OCI-LY7 (cell line): ENCODE results near the gene ZNF462.

ENCODE experiments used
- EZH2phosphoT487 ChIP-seq: fragments of 200-600 bp; sonication (generic); IDR thresholded peaks from 2 replicates; pipeline ENCODE4 v1.6.1; 2018; ENCODE audit warnings: low read depth, borderline replicate concordance, mild to moderate bottlenecking, mixed run types, antibody characterized with exemption, low read length, moderate library complexity, mixed read lengths
- TF ChIP-seq, protein P1 (sequence below): fragments of 200-600 bp; sonication (generic); conservative IDR thresholded peaks from 2 replicates; pipeline ENCODE4 v1.5.1; 2014; ENCODE audit warnings: mild to moderate bottlenecking, antibody characterized with exemption, low read length, moderate library complexity, mixed read lengths

DNA sequence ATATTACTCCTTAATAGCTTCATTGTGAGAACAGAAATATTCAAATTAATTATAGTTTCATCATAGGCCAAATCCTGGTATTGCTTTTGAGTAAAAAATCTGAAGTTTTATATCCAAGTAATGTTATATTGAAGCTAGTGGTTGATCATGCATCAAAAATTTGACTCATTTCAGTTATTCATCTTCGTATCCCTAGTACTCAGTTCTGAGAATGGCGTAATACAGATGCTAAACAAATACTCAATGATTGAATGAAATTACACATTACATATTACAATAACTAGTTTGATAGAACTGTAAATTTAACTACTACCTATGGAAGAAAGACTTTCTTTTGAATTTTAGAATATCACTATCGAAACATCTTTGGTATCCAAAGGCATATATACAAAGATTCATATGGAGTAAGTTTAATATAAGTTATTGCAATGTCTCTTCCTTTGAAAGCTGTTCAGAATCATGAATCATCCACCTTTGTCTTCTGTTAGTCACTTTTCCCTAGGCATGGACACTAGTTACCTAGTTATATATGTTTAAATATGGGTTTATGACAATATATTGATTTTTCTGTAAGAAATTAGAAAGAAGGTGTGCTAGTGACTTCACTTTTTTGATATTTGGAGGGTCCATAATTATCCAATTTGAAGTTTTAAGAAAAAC, 5.0 kb upstream of the ZNF462 start:
- no peak for TF ChIP-seq EZH2phosphoT487
- TF ChIP-seq, protein P1, sequence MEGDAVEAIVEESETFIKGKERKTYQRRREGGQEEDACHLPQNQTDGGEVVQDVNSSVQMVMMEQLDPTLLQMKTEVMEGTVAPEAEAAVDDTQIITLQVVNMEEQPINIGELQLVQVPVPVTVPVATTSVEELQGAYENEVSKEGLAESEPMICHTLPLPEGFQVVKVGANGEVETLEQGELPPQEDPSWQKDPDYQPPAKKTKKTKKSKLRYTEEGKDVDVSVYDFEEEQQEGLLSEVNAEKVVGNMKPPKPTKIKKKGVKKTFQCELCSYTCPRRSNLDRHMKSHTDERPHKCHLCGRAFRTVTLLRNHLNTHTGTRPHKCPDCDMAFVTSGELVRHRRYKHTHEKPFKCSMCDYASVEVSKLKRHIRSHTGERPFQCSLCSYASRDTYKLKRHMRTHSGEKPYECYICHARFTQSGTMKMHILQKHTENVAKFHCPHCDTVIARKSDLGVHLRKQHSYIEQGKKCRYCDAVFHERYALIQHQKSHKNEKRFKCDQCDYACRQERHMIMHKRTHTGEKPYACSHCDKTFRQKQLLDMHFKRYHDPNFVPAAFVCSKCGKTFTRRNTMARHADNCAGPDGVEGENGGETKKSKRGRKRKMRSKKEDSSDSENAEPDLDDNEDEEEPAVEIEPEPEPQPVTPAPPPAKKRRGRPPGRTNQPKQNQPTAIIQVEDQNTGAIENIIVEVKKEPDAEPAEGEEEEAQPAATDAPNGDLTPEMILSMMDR: no peak
